ENCODE results near the gene POF1B.
"Not testable (repeated sequence)": the region's sequence is repeated elsewhere in the genome, so short reads cannot be mapped to it uniquely, and the experiment has no call there.

The POF1B gene, protein sequence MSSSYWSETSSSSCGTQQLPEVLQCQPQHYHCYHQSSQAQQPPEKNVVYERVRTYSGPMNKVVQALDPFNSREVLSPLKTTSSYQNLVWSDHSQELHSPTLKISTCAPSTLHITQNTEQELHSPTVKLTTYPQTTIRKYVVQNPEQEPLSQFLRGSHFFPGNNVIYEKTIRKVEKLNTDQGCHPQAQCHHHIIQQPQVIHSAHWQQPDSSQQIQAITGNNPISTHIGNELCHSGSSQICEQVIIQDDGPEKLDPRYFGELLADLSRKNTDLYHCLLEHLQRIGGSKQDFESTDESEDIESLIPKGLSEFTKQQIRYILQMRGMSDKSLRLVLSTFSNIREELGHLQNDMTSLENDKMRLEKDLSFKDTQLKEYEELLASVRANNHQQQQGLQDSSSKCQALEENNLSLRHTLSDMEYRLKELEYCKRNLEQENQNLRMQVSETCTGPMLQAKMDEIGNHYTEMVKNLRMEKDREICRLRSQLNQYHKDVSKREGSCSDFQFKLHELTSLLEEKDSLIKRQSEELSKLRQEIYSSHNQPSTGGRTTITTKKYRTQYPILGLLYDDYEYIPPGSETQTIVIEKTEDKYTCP

DNA sequence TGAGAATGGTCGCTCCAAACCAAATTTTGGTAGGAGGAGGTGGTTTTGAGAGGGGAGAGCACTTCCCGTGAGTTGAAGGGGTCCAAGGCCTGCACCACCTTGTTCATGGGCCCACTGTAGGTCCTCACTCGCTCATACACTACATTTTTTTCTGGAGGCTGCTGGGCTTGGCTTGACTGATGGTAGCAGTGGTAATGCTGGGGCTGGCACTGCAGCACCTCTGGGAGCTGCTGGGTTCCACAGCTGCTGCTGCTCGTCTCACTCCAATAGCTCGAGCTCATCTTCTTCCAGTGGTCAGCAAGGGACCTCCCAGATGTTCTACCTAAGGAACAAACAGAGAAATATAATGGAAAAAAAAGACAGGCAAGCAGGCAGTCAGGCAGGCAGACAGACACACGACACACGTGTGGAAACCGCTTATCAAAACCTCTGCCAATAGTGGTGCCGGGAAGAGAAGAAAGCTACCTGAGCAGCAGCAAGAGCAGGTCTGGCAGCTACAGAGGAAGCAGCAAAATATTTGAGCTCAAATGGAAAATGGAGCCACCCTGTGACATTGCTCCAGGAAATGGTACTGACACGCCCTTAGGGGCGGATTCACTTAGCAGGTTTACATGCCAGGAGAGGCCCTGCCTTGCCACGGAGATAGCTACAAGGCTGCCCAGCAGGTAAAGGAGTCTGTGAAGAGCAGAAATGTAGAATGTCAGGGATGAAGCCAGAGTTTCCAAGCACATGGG is at the start of gene POF1B:
TSS of gene POF1B (minus strand) at position 492 of the 734 bp plus-strand sequence. CDS start at position 281, 211 bp downstream.
- no peak for DNase-seq (ENCODE audit: low read depth in 2 of 2, low spot score in 1 of 2)

DNA sequence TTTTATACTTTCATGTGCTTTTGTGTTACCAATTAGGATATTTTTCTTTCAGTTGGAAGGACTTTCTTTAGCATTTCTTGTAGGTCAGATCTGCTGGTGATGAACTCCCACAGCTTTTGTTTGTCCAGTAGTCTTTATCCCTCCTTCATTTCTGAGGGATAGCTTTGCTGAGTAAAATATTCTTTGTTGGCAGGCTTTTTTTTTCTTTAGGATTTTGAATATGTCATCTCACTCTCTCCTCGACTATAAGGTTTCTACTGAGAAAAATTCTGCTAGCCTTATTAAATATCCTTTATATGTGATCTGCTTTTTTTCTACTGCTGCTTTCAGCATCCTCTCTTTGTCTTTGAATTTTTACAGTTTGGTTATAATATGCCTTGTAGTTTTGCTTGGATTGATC is 49.6 kb upstream of the POF1B start:
- DNase-seq (ENCODE audit: low read depth in 2 of 2, low spot score in 1 of 2), result no peak

DNA sequence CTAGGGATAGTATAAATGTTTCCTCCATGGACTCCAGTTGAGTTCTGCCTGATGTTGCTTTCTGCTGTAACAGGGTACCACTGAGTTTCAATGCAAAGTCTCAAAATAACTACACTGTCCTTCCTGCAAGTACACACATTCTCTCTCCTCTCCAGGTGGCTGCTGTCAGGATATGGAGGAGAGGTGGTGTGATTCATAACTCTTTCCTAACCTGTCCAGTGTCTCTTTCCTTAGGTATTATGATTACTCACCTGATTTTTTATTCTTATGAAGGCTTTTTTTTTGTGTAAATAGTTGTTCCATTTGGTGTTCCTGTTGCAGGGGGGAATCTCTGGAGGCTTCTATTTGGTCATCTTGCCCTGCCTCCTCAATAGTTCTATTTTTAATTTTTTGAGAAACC is 39.8 kb upstream of the POF1B start:
- no peak for DNase-seq (ENCODE audit: low read depth in 2 of 2, low spot score in 1 of 2)

DNA sequence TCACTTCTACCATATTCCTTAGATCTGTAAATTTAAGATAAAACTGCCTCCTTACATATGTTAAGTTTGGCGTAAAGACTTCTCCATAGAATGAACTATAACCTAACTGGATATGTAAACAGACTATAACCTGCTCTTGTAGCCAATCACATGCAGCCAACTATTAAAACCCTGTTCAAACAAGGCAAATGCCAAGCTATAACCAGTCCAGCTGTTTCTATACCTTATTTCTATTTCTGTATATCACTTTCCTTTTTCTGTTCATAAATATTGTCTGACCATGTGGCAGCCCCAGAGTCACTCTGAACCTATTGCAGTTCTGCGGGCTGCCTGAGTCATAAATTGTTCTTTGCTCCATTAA is 12.4 kb upstream of the POF1B start:
- DNase-seq (ENCODE audit: low read depth in 2 of 2, low spot score in 1 of 2), result no peak

DNA sequence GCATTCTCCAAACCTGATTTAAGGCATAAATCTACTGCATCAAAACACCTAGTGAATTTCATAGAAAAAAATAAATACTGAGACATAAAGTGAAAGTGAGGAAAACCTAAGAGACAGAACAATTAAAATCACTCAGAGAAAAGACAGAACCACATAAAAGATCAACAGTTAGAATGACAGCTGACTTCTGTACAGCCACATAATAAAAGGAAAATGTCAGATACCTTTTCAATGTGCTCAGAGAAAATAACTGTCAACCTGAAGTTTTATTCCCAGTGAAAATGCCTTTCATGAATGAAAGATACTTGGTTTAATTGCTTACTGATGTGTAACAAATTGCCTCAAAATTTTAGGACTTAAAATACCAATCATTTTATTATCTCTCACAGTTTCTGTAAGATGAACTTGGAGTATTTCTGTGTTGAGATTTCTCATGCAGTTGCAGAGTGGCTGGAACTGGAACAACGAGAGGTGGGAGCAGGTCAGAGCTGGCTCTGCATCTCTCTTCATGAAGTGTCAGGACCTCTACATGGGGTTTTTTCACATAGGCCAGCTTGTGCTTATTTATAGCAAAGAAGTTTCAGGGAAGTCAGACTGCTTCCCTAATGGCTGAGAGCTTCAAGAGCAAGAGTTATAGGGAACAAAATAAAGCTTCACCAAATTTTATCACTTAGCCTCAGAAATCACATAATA is 11.9 kb upstream of the POF1B start:
- no peak for DNase-seq (ENCODE audit: low read depth in 2 of 2, low spot score in 1 of 2)

DNA sequence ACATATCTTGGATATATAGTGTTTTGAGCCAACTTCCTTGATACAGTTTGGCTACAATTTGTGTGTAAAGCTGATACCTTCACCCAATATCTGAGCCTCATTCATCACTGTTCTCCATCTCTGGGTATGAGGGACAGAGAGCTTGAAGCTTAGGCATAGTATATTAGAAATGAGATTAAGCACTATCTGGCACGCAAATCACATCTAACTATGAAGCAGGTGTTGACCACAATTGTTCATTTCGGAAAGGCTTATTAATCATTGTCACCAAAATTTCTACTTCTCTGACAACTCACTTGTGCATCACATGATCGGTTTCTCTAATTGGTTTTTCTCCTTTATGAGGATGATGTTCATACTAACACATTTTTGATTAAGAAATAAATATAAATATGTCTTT is 2.1 kb upstream of the POF1B start:
- no peak for DNase-seq (ENCODE audit: low read depth in 2 of 2, low spot score in 1 of 2)

DNA sequence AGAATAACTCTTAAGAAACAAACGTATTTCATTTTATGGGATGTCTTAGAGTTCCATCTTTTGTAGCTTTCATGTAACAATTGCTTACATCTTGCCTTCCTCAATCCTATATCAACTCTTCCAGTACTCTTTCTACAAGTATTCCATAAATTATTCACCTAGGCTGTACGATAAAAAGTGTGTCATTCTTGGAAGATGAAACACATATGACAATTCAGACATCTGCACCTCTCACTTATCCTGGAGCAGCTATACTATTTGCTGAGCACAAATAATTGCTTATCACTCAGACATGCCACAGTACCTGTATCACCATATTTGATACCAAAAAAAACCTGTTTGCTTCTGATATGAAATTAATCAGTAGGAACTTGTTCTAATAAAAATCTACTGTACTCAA is 1.0 kb downstream of the POF1B start:
- DNase-seq (ENCODE audit: low read depth in 2 of 2, low spot score in 1 of 2), result no peak

DNA sequence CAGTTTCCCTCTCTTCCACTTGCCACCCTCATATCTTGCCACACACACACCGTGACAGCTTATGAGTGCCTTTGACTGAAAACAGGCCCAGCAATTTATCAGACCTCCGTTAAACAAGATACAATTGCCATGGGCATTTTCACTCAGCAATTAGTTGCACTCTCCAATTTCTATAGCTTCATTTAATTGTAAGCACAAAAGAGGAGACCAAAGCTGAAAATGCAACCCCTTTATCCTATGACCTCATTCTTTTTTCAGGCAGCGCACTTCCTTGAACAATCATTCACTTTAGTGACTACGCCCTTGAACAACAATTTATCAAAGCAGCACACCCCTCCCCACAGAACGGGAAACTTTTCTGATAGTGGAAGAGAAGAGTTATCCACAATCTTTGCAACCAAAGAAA is 4.1 kb downstream of the POF1B start:
- DNase-seq (ENCODE audit: low read depth in 2 of 2, low spot score in 1 of 2), result no peak

DNA sequence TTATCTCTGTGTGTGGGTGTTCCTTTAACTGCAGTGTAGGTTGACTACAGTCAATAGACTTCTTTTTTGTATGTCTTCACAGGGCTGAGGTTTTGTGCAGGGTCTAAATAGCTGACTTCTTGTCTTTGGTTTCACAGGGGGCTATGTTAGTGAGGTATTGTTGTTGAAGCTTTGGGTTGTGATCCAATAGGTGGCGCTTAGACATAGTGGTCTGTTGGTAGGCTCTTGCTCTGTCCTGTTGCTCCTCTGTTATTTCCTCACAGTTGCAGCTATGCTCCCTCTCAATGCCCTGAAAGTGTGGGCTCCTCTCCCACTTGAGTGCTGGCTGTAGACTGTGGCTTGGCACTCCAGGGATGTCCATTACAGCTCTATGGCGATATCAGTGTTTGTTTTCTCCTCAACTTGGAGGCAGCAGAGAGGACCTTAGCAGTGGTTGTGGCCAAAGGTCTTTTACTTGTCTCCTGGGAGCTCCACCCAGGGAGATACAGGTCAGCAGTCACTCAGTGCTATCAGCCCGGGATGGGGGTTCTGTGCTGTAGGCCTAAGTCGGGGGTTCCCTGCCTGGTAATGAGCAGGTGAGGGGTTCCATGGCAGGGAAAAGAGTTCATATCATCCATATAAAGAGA is 14.0 kb downstream of the POF1B start:
- no peak for DNase-seq (ENCODE audit: low read depth in 2 of 2, low spot score in 1 of 2)

DNA sequence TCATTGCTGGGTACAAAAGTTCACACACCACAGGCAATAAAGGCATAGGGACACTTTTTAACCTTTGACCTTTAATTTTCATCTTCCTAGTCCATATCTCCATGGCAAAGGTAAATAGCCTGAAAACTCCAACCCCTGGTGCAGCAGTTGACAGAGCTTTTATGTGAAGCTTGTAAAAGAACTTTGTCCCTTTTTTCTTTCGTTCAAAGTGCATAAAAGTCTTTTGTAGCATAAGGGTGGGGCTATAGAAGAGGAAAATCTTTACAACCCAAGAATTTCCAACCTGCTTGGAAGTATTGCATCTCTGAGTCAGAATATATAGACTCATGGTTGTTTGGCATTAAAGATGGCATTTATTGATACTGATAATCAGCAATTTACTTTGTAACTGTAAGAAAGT is 20.4 kb downstream of the POF1B start:
- no peak for DNase-seq (ENCODE audit: low read depth in 2 of 2, low spot score in 1 of 2)

DNA sequence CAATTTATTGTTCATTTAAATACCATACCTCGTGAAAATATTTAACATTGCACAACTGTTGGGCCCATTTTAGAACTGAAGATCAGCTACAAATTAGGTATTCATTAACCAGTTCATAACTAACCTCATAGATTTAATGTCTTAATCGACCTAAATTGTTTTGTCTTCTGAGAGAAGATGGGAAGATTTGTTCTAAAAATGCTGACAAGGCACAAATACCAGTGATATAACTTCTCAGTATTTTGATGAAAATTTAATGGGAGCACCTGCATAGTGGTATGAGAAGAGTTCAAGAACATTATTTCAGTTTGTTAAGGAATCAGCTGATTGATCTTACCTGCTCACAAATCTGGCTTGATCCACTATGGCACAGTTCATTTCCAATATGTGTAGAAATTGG is 33.9 kb downstream of the POF1B start:
- no peak for DNase-seq (ENCODE audit: low read depth in 2 of 2, low spot score in 1 of 2)

DNA sequence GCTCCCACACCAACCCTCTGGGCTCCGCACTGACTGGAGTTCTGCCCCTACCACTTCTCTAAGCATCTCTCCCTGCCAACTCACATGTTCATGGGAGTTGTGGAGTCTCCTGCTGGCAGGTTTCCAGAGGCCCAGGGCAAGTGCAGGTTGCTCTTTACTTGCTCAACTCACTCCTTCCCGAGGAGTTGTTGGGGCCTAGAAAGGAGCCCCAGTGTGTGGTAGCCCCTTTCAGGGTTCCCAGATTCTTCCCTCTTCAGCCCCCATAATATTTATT is 52.5 kb downstream of the POF1B start:
- DNase-seq (ENCODE audit: low read depth in 2 of 2, low spot score in 1 of 2), result no peak

DNA sequence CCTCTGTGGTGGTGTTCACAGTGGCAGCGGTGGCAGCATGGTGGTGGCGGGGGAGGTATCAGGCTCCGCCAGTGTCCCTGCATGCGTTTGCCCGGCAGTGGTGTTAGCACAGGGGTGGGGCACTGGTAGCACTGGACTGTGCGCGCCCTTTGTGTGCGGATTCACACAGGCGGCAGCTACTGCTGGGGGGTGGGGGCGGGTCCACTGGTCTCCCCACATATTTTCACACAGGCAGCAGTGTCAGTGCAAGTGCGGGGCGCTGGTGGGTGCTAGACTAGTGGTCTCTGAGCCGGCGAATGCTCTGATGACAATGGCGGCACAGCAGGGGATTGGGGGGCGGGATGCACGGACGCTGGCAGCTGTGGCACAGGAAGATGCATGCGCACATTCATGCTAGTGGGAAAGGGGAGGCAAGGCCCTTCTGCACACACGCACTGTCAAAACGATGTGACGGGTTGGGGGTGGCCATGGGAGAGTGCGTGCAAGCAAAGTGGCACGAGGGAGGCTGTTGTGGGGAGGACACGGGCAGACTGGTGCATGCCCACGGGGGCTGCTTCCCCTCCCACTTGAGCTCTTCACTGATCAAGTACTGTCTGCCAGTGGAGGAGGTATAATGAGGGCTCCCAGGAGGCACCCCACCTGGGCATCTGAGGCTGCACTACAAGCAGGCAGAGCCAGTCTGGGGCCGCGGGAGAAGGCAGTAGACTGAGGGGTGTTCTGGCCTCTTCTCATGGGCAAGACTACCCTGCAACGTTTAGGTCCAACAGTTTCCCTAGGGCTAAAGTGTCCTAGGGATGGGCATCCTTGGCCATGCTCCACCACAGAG is 53.0 kb downstream of the POF1B start:
- no peak for DNase-seq (ENCODE audit: low read depth in 2 of 2, low spot score in 1 of 2)

DNA sequence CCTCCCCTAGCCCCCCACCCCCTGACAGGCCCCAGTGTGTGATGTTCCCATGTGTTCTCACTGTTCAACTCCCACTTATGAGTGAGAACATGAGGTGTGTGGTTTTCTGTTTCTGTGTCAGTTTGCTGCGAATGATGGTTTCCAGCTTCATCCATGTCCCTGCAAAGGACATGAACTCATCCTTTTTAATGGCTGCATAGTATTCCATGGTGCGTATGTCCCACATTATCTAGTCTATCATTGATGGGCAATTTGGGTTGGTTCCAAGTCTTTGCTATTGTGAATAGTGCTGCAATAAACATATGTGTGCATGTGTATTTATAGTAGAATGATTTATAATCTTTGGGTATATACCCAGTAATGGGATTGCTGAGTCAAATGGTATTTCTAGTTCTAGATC is 68.1 kb downstream of the POF1B start:
- DNase-seq (ENCODE audit: low read depth in 2 of 2, low spot score in 1 of 2), result not testable (repeated sequence)

DNA sequence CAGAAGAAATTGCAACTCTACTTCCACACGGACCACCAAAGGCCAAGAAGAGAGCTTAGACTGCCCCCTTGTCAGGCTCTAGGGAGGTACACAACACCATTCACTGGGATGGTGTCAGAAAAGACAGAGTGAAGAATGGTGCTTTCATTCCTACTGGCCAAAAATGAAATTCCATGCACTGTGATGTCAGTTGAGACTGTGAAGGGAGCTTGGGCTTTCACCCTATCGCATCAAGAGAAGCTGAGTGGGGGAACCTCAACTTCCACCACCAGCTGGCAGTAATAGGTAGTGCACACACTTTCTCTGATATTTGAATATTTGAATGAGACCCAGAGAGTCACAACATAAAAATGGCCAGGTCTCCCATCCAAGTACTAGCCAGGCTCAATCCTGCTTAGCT is 69.7 kb downstream of the POF1B start:
- no peak for DNase-seq (ENCODE audit: low read depth in 2 of 2, low spot score in 1 of 2)

DNA sequence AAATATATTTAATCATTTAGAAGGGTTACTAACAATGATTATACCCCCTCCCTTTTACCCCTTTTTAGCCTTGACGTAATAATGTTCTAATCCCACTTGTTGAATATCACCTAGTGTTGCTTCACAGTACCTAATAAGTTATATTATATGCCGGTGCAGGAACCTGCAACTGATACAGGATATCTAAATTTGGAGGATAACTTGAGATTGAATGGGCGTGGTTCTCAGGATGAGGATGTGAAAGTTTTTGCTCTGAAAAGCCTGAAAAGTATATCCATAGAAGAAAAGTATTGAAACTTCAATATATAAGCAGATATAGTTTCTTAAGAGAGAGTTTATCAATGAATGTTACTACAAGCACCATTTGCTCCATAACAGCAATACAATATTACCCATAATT is 75.9 kb downstream of the POF1B start:
- DNase-seq (ENCODE audit: low read depth in 2 of 2, low spot score in 1 of 2), result no peak

DNA sequence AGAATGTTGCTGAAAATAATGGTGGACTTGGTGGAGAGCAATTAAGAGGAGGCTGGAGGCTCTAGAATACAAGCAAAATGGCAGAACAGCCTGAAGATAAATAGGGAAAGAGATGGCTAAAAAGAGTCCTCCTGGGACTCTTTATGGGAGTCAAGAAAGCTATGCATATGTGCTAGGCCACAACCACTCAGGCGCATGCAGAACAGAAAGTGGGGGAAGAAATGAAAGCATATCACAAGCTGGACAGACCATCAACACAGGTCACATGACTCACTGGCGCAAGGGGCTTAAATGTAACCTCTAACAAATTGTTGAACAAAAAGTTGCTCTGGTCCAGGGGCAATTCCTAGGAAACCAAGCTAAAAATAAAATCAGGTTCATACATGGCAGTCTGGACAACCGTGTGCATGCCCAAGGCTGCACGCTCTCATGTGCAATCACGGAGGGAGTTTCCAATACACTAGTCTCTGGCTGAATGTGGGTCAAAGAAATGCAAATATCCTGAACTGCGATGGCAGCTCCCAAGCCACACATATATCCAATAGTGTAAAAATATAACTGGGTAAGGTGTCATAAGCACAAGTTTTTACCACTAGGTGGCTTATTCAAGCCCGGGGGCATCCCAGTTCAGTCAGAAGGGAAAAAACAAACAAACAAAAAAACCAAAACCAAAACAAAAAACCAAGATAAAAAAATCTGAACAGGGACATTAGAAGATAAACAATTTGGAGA is 90.3 kb downstream of the POF1B start:
- DNase-seq (ENCODE audit: low read depth in 2 of 2, low spot score in 1 of 2), result no peak

DNA sequence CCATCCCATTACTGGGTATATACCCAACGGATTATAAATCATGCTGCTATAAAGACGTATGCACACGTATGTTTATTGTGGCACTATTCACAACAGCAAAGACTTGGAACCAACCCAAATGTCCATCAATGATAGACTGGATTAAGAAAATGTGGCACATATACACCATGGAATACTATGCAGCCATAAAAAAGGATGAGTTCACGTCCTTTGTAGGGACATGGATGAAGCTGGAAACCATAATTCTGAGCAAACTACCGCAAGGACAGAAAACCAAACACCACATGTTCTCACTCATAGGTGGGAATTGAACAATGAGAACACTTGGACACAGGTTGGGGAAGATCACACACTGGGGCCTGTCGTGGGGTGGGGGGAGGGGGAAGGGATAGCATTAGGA is 94.2 kb downstream of the POF1B start:
- DNase-seq (ENCODE audit: low read depth in 2 of 2, low spot score in 1 of 2), result not testable (repeated sequence)

DNA sequence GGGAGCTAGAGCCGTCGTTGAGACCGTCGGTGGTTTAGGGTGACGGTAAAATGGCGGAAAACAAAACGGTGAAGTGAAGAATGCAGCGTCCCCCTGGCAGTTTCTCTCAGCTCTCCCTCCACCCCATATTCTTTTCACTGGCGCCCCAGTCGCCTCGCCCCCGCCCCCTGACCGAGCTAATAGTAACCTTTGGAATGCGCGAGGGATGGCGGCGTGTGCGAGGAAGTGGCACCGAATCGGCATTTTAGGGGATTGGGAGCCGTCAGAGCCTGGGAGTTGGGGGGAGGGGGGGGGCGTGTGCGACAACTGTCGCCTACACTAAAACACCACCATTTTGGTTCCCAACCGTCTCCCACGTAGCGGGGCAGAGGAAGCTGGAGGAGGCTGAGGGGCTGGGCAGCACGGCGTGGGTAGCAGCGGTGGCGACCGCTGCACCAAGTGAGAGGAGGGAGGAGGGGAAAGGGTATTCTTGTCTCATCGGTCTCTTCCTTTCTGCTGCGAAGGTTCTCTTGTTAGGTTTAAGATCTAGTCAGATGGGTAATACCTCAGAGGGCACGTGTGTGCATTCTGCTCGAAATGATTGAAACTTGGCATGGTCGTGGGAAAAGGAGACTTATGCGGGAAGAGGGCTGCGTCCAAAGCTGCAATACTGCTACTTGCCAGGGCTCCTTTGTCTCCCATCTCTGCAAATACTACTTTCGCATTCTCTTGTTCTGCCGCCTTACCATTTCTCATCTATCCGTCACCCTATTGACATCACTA is 134.8 kb downstream of the POF1B start:
- no peak for DNase-seq (ENCODE audit: low read depth in 2 of 2, low spot score in 1 of 2)
